GM19025 (cell line): ENCODE results near the gene SPTBN1.
"Not testable (repeated sequence)": the region's sequence is repeated elsewhere in the genome, so short reads cannot be mapped to it uniquely, and the experiment has no call there.

Source experiments
- ATAC-seq: cut with Tn5 transposase; IDR thresholded peaks from one replicate; pipeline ENCODE4 v1.9.1; 2021; ENCODE audit warnings: mild to moderate bottlenecking, low read depth, moderate library complexity; ENCODE audit not compliant: unreplicated experiment

The SPTBN1 gene

DNA sequence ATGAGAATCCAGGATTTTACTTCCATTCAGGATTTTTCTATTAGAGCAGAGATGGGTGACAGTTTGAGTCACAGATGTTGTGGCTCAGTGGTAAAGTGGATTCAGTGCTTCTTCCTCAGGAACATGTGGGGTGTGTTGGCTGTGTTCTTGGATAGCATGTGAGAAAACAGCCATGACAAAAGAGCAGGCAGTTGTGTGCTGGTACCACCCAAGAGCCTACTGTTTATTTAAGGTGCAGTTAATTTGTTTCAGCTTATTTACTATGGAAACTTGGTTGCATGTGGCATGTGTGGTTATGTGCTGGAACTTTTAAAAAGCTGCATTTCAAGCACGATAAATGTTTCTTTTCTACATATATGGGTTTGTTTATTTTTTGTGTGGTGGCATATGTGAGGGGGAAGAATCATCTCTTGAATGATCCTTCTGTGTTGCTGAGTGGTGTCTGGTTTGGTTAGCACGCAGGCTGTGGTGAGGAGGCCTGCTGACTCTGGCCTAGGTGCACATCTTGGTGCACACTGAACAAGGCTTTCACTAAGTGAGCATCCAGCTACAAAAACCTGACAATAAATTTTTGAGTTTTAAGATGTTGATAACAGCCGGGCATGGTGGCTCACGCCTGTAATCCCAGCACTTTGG is 67.3 kb downstream of the SPTBN1 start:
- ATAC-seq, result no peak

DNA sequence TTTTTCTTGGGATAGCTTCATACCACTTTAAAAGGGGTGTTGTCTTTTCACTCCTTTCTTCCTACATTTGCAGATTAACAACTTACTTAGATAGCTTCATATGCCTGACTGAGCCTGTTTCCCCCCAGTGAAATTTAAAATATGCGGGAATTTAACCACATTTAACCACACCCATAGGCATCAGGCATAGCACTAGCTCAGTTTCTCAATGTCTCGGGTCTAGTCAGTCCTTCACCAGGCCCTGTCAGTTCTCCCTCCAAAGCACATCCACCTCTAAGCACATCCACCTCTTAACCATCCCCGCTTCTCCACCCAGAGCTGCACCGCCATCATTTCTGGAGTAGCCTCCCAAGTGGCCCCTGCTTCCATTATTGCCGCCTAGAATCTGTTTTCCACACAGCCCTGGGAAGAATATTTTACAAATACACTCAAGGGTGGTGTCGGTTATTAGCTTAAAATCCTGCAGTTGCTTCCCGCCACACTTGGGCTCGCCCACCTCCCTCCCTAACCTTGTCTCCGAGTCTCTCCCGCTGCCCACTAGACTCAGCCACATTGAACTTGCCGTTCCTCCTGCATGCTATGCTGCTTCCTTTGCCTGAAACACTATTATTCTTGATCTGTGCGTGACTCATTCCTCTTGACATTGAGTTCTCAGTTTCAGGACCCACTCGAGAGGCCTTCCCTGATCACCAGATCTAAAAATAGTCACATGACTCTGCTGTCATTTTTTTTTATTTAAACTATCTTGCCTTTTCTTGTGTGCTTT is 68.3 kb downstream of the SPTBN1 start:
- ATAC-seq, result peak; percentile 53

DNA sequence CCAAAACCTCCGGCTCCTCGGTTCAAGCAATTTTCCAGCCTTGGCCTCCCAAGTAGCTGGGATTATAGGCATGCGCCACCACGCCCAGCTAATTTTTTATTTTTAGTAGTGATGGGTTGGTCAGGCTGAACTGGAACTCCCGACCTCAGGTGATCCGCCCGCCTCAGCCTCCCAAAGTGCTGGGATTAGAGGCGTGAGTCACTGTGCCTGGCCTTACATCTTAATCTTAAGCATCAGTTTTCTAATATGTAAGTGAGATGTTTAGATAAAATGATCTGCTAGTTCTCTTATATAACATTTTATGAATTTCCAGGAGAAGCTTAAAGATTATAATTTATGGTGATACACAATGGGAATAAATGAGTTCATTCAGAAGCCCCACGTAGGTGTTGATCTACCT is 69.2 kb downstream of the SPTBN1 start:
- ATAC-seq, result no peak

DNA sequence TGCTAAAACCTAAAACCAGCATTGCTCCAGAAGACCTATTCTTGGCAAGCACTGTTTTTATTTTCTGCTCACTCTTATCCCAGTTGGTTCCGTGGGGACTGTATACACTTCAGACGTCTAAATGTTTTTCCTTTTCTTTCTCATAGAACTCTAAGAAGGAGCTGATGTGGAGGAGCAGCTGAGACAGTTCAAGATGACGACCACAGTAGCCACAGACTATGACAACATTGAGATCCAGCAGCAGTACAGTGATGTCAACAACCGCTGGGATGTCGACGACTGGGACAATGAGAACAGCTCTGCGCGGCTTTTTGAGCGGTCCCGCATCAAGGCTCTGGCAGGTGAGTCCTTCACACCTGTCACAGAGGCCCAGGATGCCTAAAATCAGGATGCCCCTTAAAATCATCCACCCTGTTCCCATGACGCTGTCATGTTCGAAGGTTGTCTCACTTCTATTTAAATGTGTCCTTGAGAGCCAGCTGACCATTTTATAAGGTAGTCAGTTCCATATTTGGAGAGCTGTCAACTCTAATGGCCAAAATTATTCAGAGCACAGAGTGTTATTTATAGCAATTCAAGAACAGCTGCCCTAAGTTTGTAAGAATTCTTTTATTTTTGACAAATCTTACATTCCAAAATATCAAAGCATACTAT is 70.2 kb downstream of the SPTBN1 start:
- no peak for ATAC-seq

DNA sequence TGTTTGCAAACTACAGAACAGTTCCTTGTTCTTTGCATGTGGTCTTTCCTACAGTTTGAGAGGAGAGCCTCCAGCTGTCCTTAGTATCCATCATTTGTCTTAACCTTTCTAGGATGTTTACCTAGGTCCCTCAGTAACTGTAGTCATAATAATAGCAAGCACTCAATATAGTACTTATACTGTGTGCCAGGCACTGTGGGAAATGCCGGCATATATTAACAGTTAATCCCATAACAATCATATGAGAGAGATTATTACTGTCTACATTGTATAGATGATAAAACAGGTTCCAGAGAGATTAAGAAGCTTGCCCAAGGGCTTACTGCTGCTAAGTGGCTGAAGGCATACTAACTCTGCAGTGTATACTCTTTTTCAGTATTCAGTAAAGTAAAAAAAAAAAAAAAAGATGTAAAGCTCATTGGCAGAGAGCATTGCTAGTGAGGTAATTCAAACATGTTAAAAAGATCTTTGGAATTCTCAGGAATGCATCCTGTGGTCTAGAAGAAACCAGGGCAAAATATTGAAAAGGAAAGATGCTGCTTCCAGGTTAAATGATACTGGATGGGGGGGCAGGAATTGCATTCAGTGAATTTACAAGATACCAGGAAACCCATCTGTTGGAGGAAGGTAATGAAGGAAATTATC is 72.3 kb downstream of the SPTBN1 start:
- ATAC-seq, result no peak

DNA sequence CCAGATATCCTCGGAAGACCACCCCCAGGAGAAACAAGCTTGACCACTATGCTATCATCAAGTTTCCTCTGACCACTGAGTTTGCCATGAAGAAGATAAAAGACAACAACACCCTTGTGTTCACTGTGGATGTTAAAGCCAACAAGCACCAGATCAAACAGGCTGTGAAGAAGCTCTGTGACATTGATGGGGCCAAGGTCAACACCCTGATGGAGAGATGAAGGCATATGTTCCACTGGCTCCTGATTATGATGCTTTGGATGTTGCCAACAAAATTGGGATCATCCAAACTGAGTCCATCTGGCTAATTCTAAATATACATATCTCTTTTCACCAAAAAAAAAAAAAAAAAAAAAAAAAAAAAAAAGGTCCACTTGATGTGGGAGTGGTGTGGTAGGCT is 73.4 kb downstream of the SPTBN1 start:
- not testable (repeated sequence) for ATAC-seq

DNA sequence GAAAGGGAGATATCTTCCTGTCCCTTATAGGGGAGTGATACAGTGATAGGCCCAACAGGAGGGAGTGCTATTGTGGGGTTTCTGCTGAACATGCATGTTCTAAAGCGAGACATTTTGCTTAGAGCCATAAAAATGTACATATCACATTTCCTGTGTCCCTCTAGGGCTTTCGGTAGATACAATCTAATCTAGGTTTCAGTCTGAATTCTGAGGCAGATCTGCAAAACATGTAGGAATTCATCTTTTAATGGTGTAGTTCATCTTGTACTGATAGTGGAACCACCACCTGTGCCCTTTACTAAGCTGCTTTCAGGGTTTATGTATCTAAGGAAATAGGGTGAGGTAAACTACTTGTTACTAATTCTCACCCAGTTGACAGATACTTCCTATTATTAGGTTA is 73.8 kb downstream of the SPTBN1 start:
- ATAC-seq, result no peak

DNA sequence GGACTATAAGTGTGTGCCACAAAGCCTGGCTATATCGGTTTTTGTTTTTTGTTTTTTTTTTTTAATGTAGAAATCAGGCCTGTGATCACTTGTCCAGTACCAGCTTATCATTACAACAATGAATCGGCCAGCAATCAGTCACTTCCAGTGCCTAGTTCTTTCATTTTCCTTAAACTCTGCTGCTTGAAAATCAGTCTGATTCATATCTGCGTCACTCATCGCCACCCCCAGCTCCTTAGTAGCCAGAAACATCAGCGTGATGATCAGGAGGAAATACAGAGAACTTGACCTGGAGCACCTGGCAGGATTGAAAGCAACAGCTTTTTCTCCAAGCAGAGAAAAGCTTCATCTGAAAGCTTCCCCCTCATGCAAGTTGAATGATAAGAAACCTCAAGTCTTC is 75.4 kb downstream of the SPTBN1 start:
- ATAC-seq, result no peak

DNA sequence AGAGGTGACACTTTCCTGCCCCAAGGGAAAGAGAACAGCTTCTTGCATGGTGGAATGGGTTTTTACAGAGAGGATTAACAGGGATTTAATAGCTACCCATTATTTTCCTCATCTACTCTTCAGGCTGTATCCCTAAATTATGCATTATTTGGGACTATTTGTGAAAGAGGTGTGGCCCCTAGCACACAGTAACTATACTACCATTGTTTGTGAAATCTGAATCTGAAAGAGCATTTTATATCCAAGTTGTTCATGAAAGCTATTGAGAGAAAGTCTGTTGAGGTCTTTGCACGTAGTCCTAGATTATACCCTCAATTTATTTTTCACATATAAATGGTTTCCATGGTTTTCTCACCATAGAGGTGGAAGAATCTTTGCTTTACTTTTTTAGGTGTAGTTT is 78.1 kb downstream of the SPTBN1 start:
- no peak for ATAC-seq

DNA sequence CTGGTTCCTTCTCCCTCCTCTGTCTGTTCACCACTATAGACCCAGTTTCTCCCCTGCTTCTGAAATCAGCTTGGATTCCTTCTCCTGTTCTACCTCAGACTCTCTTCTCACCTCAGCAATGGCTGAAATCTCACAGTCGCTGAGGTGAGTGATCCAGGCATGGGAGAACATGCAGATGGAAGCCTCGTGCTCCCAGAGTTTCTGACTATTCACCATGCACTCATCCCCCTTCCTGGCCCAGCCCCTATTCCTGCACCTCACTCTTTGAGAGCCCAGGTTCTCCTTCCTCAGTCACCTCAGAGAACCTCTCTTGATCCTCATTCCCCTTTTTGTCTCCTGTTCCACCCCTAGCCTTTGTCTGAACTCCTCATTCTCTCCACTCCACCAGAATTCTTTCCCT is 78.5 kb downstream of the SPTBN1 start:
- no peak for ATAC-seq

DNA sequence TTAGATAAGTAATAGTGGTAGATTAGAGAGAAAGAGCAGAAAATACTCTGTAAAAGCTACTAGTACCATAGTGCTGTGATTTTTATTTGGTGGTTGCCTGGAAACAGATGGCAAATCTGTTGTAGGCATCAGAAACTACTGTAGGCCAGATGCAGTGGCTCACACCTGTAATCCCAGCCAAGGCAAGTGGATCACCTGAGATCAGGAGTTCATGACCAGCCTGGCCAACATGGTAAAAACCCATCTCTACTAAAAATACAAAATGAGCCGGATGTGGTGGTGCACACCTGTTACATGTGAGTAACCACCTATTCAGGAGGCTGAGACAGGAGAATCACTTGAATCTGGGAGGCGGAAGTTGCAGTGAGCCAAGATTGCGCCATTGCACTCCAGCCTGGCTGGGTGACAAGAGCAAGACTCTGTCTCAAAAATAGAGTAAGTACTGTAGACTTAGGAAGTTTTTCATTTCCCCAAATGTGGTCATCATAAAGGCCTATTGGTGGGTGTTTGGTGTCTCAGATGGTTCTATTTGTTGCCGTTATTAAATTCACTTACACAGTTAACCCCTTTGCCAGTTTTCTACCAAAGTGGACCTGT is 79.6 kb downstream of the SPTBN1 start:
- ATAC-seq, result no peak

DNA sequence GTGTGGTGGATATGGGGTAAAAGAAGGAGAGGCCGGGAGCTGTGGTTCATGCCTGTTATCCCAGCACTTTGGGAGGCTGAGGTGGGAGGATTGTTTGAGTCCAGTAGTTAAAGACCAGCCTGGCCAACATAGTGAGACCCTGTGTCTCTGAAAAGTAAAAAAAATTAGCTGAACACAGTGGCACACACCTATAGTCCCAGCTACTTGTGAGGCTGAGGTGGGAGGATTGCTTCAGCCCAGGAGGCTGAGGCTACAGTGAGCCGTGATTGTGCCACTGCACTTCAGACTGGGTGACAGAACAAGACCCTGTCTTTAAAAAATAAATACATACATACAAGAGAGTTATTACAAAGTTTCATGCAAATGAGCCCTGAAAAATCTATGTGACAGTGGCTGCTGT is 80.6 kb downstream of the SPTBN1 start:
- no peak for ATAC-seq

DNA sequence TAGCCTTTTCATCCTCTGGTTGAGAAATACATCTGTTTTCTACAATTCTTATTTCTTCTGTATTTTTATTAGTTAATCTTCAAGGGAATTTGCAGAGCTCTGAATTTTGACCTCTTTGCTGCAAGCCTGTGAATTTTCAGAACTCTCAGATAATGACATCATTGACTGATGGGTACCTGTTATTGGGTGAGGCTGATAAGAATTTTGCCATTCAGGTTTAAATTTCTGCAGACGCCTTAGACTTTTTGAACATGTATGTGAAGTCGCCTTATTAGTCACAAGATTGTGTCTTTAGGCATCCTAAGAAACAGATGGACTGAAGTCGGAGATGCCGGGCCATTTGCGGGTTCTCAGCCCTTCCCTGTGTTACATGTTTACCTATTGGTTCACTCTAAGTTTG is 82.4 kb downstream of the SPTBN1 start:
- no peak for ATAC-seq

DNA sequence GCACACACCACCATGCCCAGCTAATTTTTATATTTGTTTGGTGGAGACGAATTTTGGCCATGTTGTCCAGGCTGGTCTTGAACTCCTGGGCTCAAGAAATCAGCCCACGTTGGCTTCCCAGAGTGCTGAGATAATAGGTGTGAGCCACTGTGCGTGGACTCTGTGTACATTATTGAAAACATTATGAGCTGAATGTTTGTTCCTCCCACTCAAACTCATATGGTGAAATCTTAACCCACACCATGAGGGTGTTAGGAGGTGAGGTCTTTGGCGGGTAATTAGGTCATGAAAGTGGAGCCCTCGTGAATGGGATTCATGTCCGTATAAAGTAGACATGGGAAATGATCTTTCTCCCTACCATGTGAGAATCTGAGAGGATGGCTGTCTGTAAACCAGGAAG is 83.6 kb downstream of the SPTBN1 start:
- no peak for ATAC-seq

DNA sequence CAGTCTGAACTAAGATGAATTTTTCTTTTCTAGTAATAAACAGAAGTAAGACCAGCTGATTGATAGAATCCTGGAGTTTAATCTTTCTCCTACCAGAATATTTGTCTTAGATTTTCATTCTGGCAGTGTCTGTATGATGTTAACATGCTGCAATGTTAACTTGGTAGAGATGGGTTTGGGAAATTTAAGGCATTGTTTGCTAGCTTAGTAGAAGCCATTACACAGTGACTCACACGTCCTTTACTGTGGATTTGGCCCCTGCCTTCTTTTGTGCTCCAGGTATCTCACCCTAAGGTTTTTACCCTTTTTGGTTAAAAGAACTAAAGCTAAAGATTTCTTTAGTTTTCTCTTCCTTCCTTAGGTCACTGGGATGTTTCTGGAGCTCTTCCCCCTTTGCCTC is 84.1 kb downstream of the SPTBN1 start:
- ATAC-seq, result no peak

DNA sequence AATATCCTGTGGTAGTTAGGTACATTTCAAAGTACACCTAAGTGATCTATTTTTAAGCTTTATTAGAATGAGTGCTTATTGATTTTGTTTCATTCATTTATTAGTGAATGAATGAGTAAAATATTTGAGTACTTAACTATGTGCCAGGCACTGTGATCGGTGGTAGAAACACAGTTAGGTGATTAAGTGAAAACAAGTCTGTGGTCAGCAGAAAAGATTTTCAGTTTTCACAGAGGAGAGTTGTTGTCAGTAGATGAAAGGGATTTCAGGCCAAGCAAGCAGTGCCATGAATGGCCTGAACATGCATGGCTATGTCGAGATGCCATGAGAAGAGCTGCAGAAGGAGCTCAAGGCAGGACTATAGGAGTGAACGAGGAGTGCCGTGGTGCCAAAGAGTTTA is 85.9 kb downstream of the SPTBN1 start:
- ATAC-seq, result no peak

DNA sequence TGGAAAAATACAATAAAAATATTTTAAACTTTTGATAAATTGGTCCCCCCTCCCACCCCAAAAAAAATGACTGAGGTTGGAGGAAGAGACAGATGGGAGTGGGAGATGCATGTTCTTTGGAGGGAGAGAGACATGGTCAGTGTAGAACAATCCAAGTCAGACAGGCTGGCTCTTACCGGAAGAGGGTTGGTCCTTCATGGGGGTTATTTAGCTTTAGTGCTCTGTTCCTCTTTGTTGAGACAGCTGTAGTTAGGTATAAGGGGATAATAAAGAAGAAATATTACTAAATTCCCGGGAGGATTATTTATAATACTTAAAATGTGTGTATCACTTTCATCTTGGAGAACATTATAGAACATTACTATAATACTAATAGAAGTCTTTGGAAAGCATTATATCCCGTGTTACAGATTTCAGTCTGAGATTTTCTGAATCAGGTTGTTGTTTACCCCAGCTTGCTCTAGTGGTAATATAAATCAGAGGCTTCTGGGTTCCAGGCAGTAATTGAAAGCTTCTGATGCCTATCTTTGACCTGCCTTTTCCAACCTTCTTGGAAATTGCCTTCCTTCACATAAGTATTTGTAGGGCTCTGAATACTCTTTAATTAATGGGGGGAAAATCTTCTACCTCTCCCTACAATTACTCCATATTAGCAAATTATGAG is 87.7 kb downstream of the SPTBN1 start:
- ATAC-seq, result no peak

DNA sequence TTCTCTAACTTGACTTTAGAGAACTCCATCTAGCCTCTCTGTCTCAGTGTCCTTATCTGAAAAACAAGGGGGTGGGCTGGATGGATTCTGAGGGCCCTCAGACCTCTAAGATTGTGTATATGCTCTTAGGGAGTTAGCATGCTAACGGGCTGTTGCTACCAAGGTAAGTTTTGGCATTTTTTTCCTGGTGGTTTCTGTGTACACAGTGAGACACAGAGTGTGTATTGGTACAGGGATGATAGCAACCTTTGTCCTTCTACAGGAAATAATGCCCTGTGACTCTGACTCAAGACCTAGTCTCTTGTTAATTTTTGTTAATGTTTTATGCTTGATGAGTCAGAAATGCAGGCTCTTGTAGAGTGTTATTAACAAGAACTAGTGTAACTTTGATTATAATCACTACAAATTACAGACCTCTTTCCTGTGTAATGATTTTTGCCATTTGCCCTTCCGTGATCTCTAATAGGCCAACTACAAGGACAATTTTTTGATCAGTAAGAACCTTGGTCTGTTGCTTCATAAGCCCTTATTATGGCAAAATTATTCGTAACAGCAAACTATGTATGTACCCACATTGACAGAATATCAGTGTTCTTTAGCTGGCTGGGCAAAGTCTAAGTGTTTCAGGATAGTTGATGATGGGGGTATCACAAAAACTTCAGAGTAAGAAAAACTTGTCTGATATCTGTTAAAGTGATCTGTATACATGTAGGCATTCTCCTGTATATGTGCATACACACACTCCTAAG is 89.7 kb downstream of the SPTBN1 start:
- ATAC-seq, result peak; percentile 62

DNA sequence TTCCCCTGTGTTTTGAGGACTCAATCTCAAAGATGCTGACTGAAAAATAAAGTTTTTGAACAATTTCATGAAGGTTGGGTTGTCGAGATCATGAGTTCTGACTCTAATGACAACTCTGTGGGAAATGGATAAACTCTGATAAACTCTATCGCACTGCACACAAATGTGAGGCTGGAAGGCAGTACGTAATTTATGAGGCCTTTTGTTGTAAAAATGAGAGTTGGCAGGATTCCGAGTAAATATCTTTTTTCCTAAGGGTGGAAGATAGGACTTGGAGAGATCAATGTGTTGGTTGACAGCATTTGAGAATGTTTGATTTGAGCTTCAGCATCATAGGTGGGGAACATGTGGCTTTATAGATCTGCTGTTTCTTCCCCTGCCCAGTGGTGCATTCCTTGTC is 90.4 kb downstream of the SPTBN1 start:
- no peak for ATAC-seq
